Measurements from ENCODE around the gene INSM1. TPM values are rescaled to one million over a fixed set of nuclear protein-coding genes. Genes with fewer than 3 reads are reported as not detected.

Gene INSM1
- total and polyA plus RNA-seq, 2 experiments from 2014 or later, result 0.55 to 1.2 TPM

GRCh38 chr20:20398123-20398522, 30.2 kb downstream of the INSM1 start:
- Histone ChIP-seq H3K79me2 (replicated peaks; ENCODE audit: insufficient read depth) (no peaks in the 10 kb centered on the region), H4K20me1 (replicated peaks; ENCODE audit: insufficient read depth) (no peaks in the 10 kb centered on the region), H3F3A (replicated peaks; ENCODE audit: low read depth) (no peaks in the 10 kb centered on the region), H3K4me2 (no peak overlapping the region), H3K4me1 (ENCODE audit: insufficient read depth) (no peaks in the 10 kb centered on the region), H3K36me3 (ENCODE audit: insufficient read depth) (no peaks in the 10 kb centered on the region), H2AFZ (no peak overlapping the region), H3K4me3 (no peak overlapping the region), H3K27me3 (ENCODE audit: insufficient read depth) (no peaks in the 10 kb centered on the region), H3K27ac (ENCODE audit: low read depth) (no peak overlapping the region), H3K9me2 (ENCODE audit: insufficient read depth) (no peaks in the 10 kb centered on the region)
- H3K27me3 Mint-ChIP-seq (ENCODE audit: insufficient read depth, low read depth, poor library complexity), result peaks cover 11% of the 10 kb centered on the region
- H3K36me3 Mint-ChIP-seq (ENCODE audit: low read depth), result no peaks in the 10 kb centered on the region
- H3K4me1 Mint-ChIP-seq, result peaks cover 21% of the 10 kb centered on the region
- TF ChIP-seq, protein P1, sequence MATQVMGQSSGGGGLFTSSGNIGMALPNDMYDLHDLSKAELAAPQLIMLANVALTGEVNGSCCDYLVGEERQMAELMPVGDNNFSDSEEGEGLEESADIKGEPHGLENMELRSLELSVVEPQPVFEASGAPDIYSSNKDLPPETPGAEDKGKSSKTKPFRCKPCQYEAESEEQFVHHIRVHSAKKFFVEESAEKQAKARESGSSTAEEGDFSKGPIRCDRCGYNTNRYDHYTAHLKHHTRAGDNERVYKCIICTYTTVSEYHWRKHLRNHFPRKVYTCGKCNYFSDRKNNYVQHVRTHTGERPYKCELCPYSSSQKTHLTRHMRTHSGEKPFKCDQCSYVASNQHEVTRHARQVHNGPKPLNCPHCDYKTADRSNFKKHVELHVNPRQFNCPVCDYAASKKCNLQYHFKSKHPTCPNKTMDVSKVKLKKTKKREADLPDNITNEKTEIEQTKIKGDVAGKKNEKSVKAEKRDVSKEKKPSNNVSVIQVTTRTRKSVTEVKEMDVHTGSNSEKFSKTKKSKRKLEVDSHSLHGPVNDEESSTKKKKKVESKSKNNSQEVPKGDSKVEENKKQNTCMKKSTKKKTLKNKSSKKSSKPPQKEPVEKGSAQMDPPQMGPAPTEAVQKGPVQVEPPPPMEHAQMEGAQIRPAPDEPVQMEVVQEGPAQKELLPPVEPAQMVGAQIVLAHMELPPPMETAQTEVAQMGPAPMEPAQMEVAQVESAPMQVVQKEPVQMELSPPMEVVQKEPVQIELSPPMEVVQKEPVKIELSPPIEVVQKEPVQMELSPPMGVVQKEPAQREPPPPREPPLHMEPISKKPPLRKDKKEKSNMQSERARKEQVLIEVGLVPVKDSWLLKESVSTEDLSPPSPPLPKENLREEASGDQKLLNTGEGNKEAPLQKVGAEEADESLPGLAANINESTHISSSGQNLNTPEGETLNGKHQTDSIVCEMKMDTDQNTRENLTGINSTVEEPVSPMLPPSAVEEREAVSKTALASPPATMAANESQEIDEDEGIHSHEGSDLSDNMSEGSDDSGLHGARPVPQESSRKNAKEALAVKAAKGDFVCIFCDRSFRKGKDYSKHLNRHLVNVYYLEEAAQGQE (IDR thresholded peaks at IDR 0.05; ENCODE audit: unreplicated experiment), result no peak
- TF ChIP-seq, protein P2, sequence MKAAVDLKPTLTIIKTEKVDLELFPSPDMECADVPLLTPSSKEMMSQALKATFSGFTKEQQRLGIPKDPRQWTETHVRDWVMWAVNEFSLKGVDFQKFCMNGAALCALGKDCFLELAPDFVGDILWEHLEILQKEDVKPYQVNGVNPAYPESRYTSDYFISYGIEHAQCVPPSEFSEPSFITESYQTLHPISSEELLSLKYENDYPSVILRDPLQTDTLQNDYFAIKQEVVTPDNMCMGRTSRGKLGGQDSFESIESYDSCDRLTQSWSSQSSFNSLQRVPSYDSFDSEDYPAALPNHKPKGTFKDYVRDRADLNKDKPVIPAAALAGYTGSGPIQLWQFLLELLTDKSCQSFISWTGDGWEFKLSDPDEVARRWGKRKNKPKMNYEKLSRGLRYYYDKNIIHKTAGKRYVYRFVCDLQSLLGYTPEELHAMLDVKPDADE (IDR thresholded peaks at IDR 0.05), result no peak
- TF ChIP-seq STAT1 (IDR thresholded peaks at IDR 0.05; ENCODE audit: unreplicated experiment), result no peak
- no peak for TF ChIP-seq ZNF462 (CRISPR knock-in tag; IDR thresholded peaks at IDR 0.05)
- no peak for TF ChIP-seq ZNF114 (CRISPR knock-in tag; IDR thresholded peaks at IDR 0.05)
- no peak for TF ChIP-seq JUNB (IDR thresholded peaks at IDR 0.05; ENCODE audit: unreplicated experiment)
- no peak for TF ChIP-seq NANOG (IDR thresholded peaks at IDR 0.05; ENCODE audit: borderline replicate concordance)
- TF ChIP-seq ZNF331 (CRISPR knock-in tag; IDR thresholded peaks at IDR 0.05; ENCODE audit: low read depth), result no peak
- no peak for TF ChIP-seq EZH2 (IDR thresholded peaks at IDR 0.05; ENCODE audit: low read depth, unreplicated experiment)
- no peak for TF ChIP-seq POLR2AphosphoS5 (IDR thresholded peaks at IDR 0.05; ENCODE audit: low read depth)
- TF ChIP-seq CREB1 (CRISPR knock-in tag; IDR thresholded peaks at IDR 0.05; ENCODE audit: low read depth), result no peak
- no peak for TF ChIP-seq CTCF (conservative IDR thresholded peaks at IDR 0.05; ENCODE audit: low read depth in 2 of 2)
- ATAC-seq (no peak), DNase-seq (ENCODE audit: low spot score) (no peak)
- no peak overlapping the region for H3K4me3 Mint-ChIP-seq
- H3K27ac Mint-ChIP-seq, result no peak overlapping the region
- no peaks in the 10 kb centered on the region; the same call in 2 of the 3 replicates for H3K9me3 Mint-ChIP-seq

All from GM23338 (cell line).